ENCODE measurements around the gene NTSR2.

NTSR2 gene

DNA sequence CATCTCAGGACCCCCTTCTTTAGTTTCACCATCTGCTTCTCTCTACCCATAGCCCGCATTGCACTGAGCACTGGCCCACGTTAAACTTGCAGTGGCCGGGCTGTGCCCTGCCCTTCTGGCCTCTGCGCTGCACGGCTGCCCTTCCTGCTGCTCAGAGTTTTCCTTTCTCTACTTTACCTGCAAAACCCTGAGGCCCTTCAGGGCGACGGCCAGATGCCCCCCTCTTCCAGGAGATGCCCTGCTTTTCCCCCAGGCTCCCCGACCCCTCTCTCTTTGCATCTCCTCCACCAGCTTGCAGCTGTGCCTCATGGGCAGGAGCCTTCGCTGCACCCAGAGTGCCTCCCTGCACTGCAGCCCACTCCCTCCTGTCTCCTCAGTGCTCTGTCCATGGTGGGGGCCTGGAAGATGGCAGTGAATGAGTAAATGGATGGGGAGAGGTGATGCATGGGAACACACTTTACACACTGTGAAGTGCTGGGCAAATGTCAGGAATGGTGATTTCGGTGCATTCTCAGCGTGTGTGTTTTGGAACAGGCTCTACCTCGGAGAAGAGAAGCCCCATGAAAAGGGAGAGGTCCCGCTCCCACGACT is 53.8 kb downstream of the NTSR2 start:
- H3K27me3 Mint-ChIP-seq = no peaks in the 10 kb centered on the region
- no peaks in the 10 kb centered on the region for H3K4me1 Mint-ChIP-seq
- ATAC-seq (no peak), DNase-seq (no peak)
- H3K4me3 Mint-ChIP-seq = no peak overlapping the region
- no peaks in the 10 kb centered on the region for H3K9me3 Mint-ChIP-seq
- no peak overlapping the region for H3K27ac Mint-ChIP-seq

GRCh38 chr2:11615209-11615608 is 54.8 kb downstream of the NTSR2 start:
- no peaks in the 10 kb centered on the region for H3K27me3 Mint-ChIP-seq
- ATAC-seq (no peak), DNase-seq (no peak)
- H3K9me3 Mint-ChIP-seq = no peaks in the 10 kb centered on the region
- no peak overlapping the region for H3K4me3 Mint-ChIP-seq
- no peaks in the 10 kb centered on the region for H3K4me1 Mint-ChIP-seq
- H3K27ac Mint-ChIP-seq = no peak overlapping the region

- DNase-seq = no peak
- H3K27me3 Mint-ChIP-seq = no peaks in the 10 kb centered on the region
- no peaks in the 10 kb centered on the region for H3K4me1 Mint-ChIP-seq
- H3K9me3 Mint-ChIP-seq = no peaks in the 10 kb centered on the region
- ATAC-seq = no peak
- no peak overlapping the region for H3K4me3 Mint-ChIP-seq
- no peak overlapping the region for H3K27ac Mint-ChIP-seq
Measured at GRCh38 chr2:11613297-11613696, 56.7 kb downstream of the NTSR2 start.

- no peaks in the 10 kb centered on the region for H3K9me3 Mint-ChIP-seq
- no peaks in the 10 kb centered on the region for H3K4me1 Mint-ChIP-seq
- H3K27me3 Mint-ChIP-seq = no peaks in the 10 kb centered on the region
- DNase-seq = no peak
- no peak overlapping the region for H3K27ac Mint-ChIP-seq
- H3K4me3 Mint-ChIP-seq = no peak overlapping the region
- no peak for ATAC-seq
Measured at GRCh38 chr2:11612553-11613215, 57.3 kb downstream of the NTSR2 start.

GRCh38 chr2:11611251-11611650 is 58.7 kb downstream of the NTSR2 start:
- ATAC-seq (no peak), DNase-seq (no peak)
- no peaks in the 10 kb centered on the region for H3K27me3 Mint-ChIP-seq
- no peak overlapping the region for H3K27ac Mint-ChIP-seq
- H3K4me1 Mint-ChIP-seq = no peaks in the 10 kb centered on the region
- no peaks in the 10 kb centered on the region for H3K9me3 Mint-ChIP-seq
- no peak overlapping the region for H3K4me3 Mint-ChIP-seq

DNA sequence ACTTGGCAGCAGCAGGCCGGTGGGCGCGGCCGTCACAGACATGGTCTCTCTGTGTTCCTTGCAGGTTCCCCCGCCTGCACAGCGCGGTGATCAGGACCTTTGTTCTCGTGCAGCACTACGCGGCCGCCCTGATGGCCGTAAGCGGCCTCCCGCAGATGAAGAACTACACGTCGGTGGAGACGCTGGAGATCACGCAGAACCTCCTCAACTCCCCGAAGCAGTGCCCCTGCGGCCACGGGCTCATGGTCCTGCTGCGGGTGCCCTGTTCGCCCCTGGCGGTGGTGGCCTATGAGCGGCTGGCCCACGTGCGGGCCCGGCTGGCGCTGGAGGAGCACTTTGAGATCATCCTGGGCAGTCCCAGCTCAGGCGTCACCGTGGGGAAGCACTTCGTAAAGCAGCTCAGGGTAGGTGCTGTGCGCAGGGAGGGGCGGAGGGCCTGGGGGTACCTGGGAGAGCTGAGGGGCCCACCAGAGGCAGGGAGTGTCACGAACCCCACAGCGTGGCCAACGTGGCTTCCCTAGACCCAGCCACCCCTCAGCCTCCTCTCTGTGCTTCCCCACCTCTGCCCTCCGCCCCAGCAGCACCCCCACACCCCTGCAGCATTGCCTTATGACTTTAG is 59.3 kb downstream of the NTSR2 start:
- Mint-ChIP-seq H3K27ac (no peak overlapping the region), H3K27me3 (no peaks in the 10 kb centered on the region), H3K4me1 (no peaks in the 10 kb centered on the region), H3K9me3 (no peaks in the 10 kb centered on the region), H3K4me3 (no peak overlapping the region)
- ATAC-seq = peak; percentile 39
- no peak for DNase-seq
